HepG2 (cell line): ENCODE data around the gene HABP4. TPM values are rescaled to one million over a fixed set of nuclear protein-coding genes. Genes with fewer than 3 reads are reported as not detected.

Experiments
- AHDC1 ChIP-seq: sonication (generic); formaldehyde crosslinking; IDR thresholded peaks from 2 replicates; pipeline ENCODE4 v1.5.1; 2020; ENCODE audit warnings: mild to moderate bottlenecking, missing genetic modification reagents, borderline replicate concordance
- CEBPB ChIP-seq: IDR thresholded peaks from 2 replicates; pipeline ENCODE4 v1.6.1; 2011; ENCODE audit warnings: low read depth, low read length, improper control_type of control experiment, borderline replicate concordance
- CEBPZ ChIP-seq: IDR thresholded peaks from 2 replicates; pipeline ENCODE4 v1.6.1; 2012; ENCODE audit warnings: low read length, improper control_type of control experiment
- HDAC1 ChIP-seq: sonication (generic); formaldehyde crosslinking; IDR thresholded peaks from 2 replicates; pipeline ENCODE4 v1.5.1; 2020; ENCODE audit warnings: mild to moderate bottlenecking, missing genetic modification reagents
- HNF4G ChIP-seq, 2 experiments: sonication (generic) in 1 of 2; formaldehyde crosslinking in 1 of 2; IDR thresholded peaks; 2 replicates each; pipeline versions ENCODE4 v1.4.0 to v1.6.1; 2011 to 2020; ENCODE audit warnings: borderline replicate concordance in 2 of 2, low read depth in 2 of 2, mild to moderate bottlenecking in 2 of 2, low read length in 1 of 2, missing genetic modification reagents in 1 of 2, moderate library complexity in 1 of 2
- HOXD1 ChIP-seq: sonication (generic); formaldehyde crosslinking; IDR thresholded peaks from 2 replicates; pipeline ENCODE4 v1.5.0; 2020; ENCODE audit warnings: missing genetic modification reagents
- KDM2A ChIP-seq: sonication (generic); formaldehyde crosslinking; IDR thresholded peaks from 2 replicates; pipeline ENCODE4 v1.4.0; 2020; ENCODE audit warnings: low read depth, missing genetic modification reagents, borderline replicate concordance
- NR2C2 ChIP-seq: sonication (generic); formaldehyde crosslinking; IDR thresholded peaks from 2 replicates; pipeline ENCODE4 v1.4.0; 2020; ENCODE audit warnings: missing genetic modification reagents, mild to moderate bottlenecking, moderate library complexity, borderline replicate concordance
- REXO4 ChIP-seq: sonication (generic); formaldehyde crosslinking; IDR thresholded peaks from 2 replicates; pipeline ENCODE4 v1.8.0; 2022; ENCODE audit warnings: missing genetic modification reagents, mild to moderate bottlenecking, borderline replicate concordance
- ZFP62 ChIP-seq: sonication (generic); formaldehyde crosslinking; IDR thresholded peaks from 2 replicates; pipeline ENCODE4 v1.4.0; 2020; ENCODE audit warnings: missing genetic modification reagents
- ZNF577 ChIP-seq: sonication (generic); formaldehyde crosslinking; IDR thresholded peaks from 2 replicates; pipeline ENCODE4 v1.4.0; 2020; ENCODE audit warnings: mild to moderate bottlenecking, low read depth, missing genetic modification reagents, borderline replicate concordance
- ZNF75D ChIP-seq: sonication (generic); formaldehyde crosslinking; IDR thresholded peaks from 2 replicates; pipeline ENCODE4 v1.8.1; 2023; ENCODE audit warnings: missing genetic modification reagents, mild to moderate bottlenecking, borderline replicate concordance
- ZNF841 ChIP-seq: sonication (generic); formaldehyde crosslinking; IDR thresholded peaks from 2 replicates; pipeline ENCODE4 v1.8.1; 2023; ENCODE audit warnings: missing genetic modification reagents, borderline replicate concordance
- ZSCAN5A ChIP-seq: sonication (generic); formaldehyde crosslinking; IDR thresholded peaks from 2 replicates; pipeline ENCODE4 v1.8.0; 2022; ENCODE audit warnings: mild to moderate bottlenecking, missing genetic modification reagents, borderline replicate concordance
- polyA plus RNA-seq, 8 experiments: library from polyadenylated mRNA; depleted of rRNA in 3 of 8; stranded (reverse) in 7 of 8; unstranded in 1 of 8; fragments of >200 nt; fragmentation: Illumina TruSeq in 4 of 8; extraction: Trizol in 4 of 8; gene quantifications; 2 replicates each; pipeline versions ENCODE4 v1.2.1 to v1.2.3, GENCODE V29; 2011 to 2016; ENCODE audit warnings: low read depth in 4 of 8, missing spikeins in 1 of 8, mixed read lengths in 1 of 8; ENCODE audit not compliant: insufficient read depth in 1 of 8
- total RNA-seq, 5 experiments: library from RNA; depleted of rRNA; stranded (reverse); fragments of >200 nt; fragmentation: Illumina TruSeq; extraction: Trizol; gene quantifications; 2 replicates each; pipeline ENCODE4 v1.2.3, GENCODE V29; 2016; ENCODE audit warnings: low read depth in 1 of 5
- TF ChIP-seq, protein P1 (sequence below): IDR thresholded peaks from 2 replicates; pipeline ENCODE4 v1.6.1; 2016; ENCODE audit warnings: missing genetic modification reagents, missing compliant biosample characterization

HABP4 gene
- total and polyA plus RNA-seq, 2 of the 13 experiments (the other 11 are each of a cell fraction or from before 2014, with no cell fraction given) = 14.3 to 26.6 TPM

DNA sequence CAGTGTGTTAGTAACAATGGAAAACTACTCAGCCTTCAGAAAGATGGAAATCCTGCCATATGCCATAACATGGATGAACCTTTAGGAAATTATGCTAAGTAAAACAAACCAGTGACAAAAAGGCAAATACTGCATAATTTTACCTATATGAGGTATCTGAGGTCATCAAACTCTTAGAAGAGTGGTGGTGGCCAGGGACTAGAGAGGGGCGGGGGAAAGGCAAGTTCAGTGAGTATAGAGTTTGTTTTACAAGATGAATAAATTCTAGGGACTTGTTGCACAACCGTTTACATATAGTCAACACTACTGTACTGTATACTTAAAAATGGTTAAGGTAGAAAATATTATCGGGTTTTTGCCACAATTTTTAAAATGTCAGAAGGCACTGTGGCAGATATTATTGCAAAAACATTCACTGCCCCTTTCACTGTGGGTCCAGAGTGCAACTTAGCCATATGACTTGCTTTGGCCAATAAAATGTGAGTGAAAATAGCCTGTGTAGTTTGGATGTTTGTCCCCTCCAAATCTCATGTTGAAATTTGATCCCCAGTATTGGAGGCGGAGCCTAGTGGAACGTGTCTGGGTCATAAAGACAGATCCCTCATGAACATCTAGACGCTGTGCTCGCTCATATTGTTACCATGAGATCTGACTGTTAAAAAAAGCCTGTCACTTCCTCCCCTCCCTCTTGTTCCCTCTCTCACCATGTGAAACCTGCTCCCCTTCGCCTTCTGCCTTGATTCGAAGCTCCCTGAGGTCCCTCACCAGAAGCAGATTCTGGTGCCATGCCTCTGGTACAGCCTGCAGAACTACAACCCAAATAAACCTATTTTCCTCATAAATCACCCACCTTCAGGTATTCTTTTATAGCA lies 41.3 kb upstream of the HABP4 start (continued):
- TF ChIP-seq ZNF841 = no peak
- TF ChIP-seq HOXD1 (CRISPR knock-in tag) = no peak
- no peak for TF ChIP-seq CEBPZ
- 0 out of 2 replicates have a peak, but pooled peaks have one; percentile 9 for TF ChIP-seq AHDC1
- TF ChIP-seq, protein P1, sequence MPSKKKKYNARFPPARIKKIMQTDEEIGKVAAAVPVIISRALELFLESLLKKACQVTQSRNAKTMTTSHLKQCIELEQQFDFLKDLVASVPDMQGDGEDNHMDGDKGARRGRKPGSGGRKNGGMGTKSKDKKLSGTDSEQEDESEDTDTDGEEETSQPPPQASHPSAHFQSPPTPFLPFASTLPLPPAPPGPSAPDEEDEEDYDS = peak; percentile 71
- no peak for TF ChIP-seq ZNF75D (CRISPR knock-in tag)
- peak; percentile 71; the same call in 1 of the 2 replicates for TF ChIP-seq CEBPB
- peak; percentile 62; the same call in 1 of the 2 replicates for TF ChIP-seq HNF4G (IDR thresholded peaks at IDR 0.05; ENCODE audit: borderline replicate concordance, low read depth, low read length)
- TF ChIP-seq HNF4G (CRISPR knock-in tag; IDR thresholded peaks at IDR 0.05; ENCODE audit: borderline replicate concordance, low read depth) = peak; percentile 27; the same call in 1 of the 2 replicates
- TF ChIP-seq KDM2A (CRISPR knock-in tag) = peak; percentile 42; the same call in 1 of the 2 replicates
- TF ChIP-seq ZNF577 (CRISPR knock-in tag) = no peak
- TF ChIP-seq NR2C2 (CRISPR knock-in tag) = peak; percentile 44; the same call in 1 of the 2 replicates
- no peak for TF ChIP-seq ZFP62
- no peak for TF ChIP-seq REXO4 (CRISPR knock-in tag)
- TF ChIP-seq HDAC1 (CRISPR knock-in tag) = peak; percentile 32; the same call in 1 of the 2 replicates
- TF ChIP-seq ZSCAN5A (CRISPR knock-in tag) = peak; percentile 93; the same call in 1 of the 2 replicates
